Colonic mucosa (tissue), 4 donors: Measurements from ENCODE around the gene SPR. TPM values are rescaled to one million over a fixed set of nuclear protein-coding genes. Genes with fewer than 3 reads are reported as not detected.

ENCODE experiments used
- DNase-seq: peaks from one replicate; pipeline ENCODE4 v3.0.0-alpha.2; 2020
- H3K27ac ChIP-seq: fragments of 200-600 bp; one replicate; pipeline ENCODE4 v1.8.0; 2021
- H3K27me3 ChIP-seq: fragments of 200-600 bp; one replicate; pipeline ENCODE4 v1.8.0; 2021
- H3K36me3 ChIP-seq: fragments of 200-600 bp; one replicate; pipeline ENCODE4 v1.8.0; 2021
- H3K4me1 ChIP-seq: fragments of 200-600 bp; one replicate; pipeline ENCODE4 v1.8.0; 2021; ENCODE audit warnings: mild to moderate bottlenecking
- H3K4me3 ChIP-seq: fragments of 200-600 bp; one replicate; pipeline ENCODE4 v1.8.0; 2021
- H3K9ac ChIP-seq, 2 donors: one replicate each; pipeline ENCODE4 v1.7.0; 2013; ENCODE audit warnings: control low read depth in 2 of 2, low read depth in 2 of 2, low read length in 2 of 2
- H3K9me3 ChIP-seq: fragments of 200-600 bp; one replicate; pipeline ENCODE4 v1.8.0; 2021
- CTCF ChIP-seq: fragments of 200-600 bp; IDR thresholded peaks from one replicate; pipeline ENCODE4 v1.8.0; 2022; ENCODE audit warnings: antibody characterized with exemption, mild to moderate bottlenecking
- intact Hi-C: fragments of 100-400 bp; cut with DNase I; formaldehyde crosslinking; loops from one replicate; pipeline ENCODE4 v1.14.1; 2022
- total RNA-seq, 2 donors: library from RNA; stranded (reverse); fragmentation: NEBNext Ultra II Directional in 1 of 2; extraction: Animal tissue kit (Norgen Biotek cat#: 25700) in 1 of 2; gene quantifications; one replicate each; pipeline ENCODE4 v1.2.1, GENCODE V29; 2021
- donor health status: healthy.
- donor health status: DM: no; HTN: no; CAD: no.
- donor health status: DM: no; HTN: no; CAD: no.

The SPR gene
- total RNA-seq, 2 donors from 2014 or later: 79.6 to 129 TPM

GRCh38 chr2:72895154-72895553 lies 7.9 kb downstream of the SPR start:
- peak overlapping the region; percentile 13 for H3K4me3 ChIP-seq
- peak overlapping the region; percentile 51 for H3K27ac ChIP-seq
- no peaks in the 10 kb centered on the region for H3K27me3 ChIP-seq
- no peaks in the 10 kb centered on the region for H3K36me3 ChIP-seq
- H3K9ac ChIP-seq: peak overlapping the region in 1 of 2 donors; percentile 65
- TF ChIP-seq CTCF: no peak
- DNase-seq: no peak
- H3K4me1 ChIP-seq: peaks cover 4% of the 10 kb centered on the region
- intact Hi-C loops: no loop called here
- H3K9me3 ChIP-seq: no peaks in the 10 kb centered on the region

- intact Hi-C loops: no loop called here
- no peaks in the 10 kb centered on the region for H3K27me3 ChIP-seq
- peak; percentile 81 for DNase-seq
- no peak for TF ChIP-seq CTCF
- H3K4me3 ChIP-seq: peak overlapping the region; percentile 13
- H3K9ac ChIP-seq: peak overlapping the region in 1 of 2 donors; percentile 65
- H3K9me3 ChIP-seq: no peaks in the 10 kb centered on the region
- H3K36me3 ChIP-seq: no peaks in the 10 kb centered on the region
- H3K27ac ChIP-seq: peak overlapping the region; percentile 51
- H3K4me1 ChIP-seq: peaks cover 4% of the 10 kb centered on the region
These were observed 8.6 kb downstream of the SPR start for GRCh38 chr2:72895759-72896281.

- intact Hi-C loops: no loop called here
- no peaks in the 10 kb centered on the region for H3K36me3 ChIP-seq
- H3K4me1 ChIP-seq: peaks cover 4% of the 10 kb centered on the region
- peak overlapping the region; percentile 51 for H3K27ac ChIP-seq
- no peak overlapping the region for H3K4me3 ChIP-seq
- no peak for DNase-seq
- H3K27me3 ChIP-seq: no peaks in the 10 kb centered on the region
- no peak for TF ChIP-seq CTCF
- H3K9me3 ChIP-seq: no peaks in the 10 kb centered on the region
- peak overlapping the region in 1 of 2 donors; percentile 65 for H3K9ac ChIP-seq
These were observed 9.2 kb downstream of the SPR start for GRCh38 chr2:72896446-72896845.

GRCh38 chr2:72897785-72898584 lies 10.8 kb downstream of the SPR start:
- no peaks in the 10 kb centered on the region for H3K27me3 ChIP-seq
- intact Hi-C loops: no loop called here
- no peaks in the 10 kb centered on the region for H3K36me3 ChIP-seq
- no peak overlapping the region for H3K4me3 ChIP-seq
- H3K9ac ChIP-seq: no peak overlapping the region
- peaks cover 4% of the 10 kb centered on the region for H3K4me1 ChIP-seq
- no peak for DNase-seq
- TF ChIP-seq CTCF: no peak
- H3K9me3 ChIP-seq: no peaks in the 10 kb centered on the region
- H3K27ac ChIP-seq: no peak overlapping the region

GRCh38 chr2:72898585-72898906 lies 11.3 kb downstream of the SPR start:
- Histone ChIP-seq H3K36me3 (no peaks in the 10 kb centered on the region), H3K4me1 (peaks cover 4% of the 10 kb centered on the region), H3K27ac (no peak overlapping the region), H3K9me3 (no peaks in the 10 kb centered on the region), H3K4me3 (no peak overlapping the region), H3K27me3 (no peaks in the 10 kb centered on the region), H3K9ac (no peak overlapping the region)
- TF ChIP-seq CTCF: no peak
- no peak for DNase-seq
- intact Hi-C loops: no loop called here
